Panc1 (cell line): ENCODE results near the gene GAP43. TPM values are rescaled to one million over a fixed set of nuclear protein-coding genes. Genes with fewer than 3 reads are reported as not detected.

ENCODE experiments used
- ATAC-seq: fragments of 200-7000 bp; cut with Tn5 transposase; 2 replicates; pipeline ENCODE4 v1.9.1; 2020; ENCODE audit warnings: mild to moderate bottlenecking, moderate library complexity
- BruUV-seq: library from RNA; stranded (reverse); fragments of 400-500 nt; replicated peaks from 2 replicates; lab custom pipeline; 2021; lab: Mats Ljungman, UMichigan
- CTCF ChIA-PET: fragments of 300-600 bp; sonication (Branson Sonifier 250); formaldehyde crosslinking; loops from one replicate; lab custom pipeline; 2022; ENCODE audit warnings: antibody characterized with exemption; lab: Charles Lee
- POLR2A ChIA-PET: fragments of 300-600 bp; sonication (Branson Sonifier 250); formaldehyde crosslinking; loops from one replicate; lab custom pipeline; 2022; ENCODE audit warnings: antibody characterized with exemption; lab: Charles Lee
- DNase-seq: peaks from one replicate; pipeline ENCODE4 v3.0.0-alpha.2; 2010; ENCODE audit warnings: low read depth, low spot score
- H3K27ac ChIP-seq: 2 replicates; pipeline ENCODE4 v1.5.1; 2011; ENCODE audit warnings: mild to moderate bottlenecking, low read length, inconsistent platforms
- H3K27me3 ChIP-seq: fragments of 200-500 bp; sonication (Bioruptor generic); 2 replicates; pipeline ENCODE4 v1.6.0; 2014; ENCODE audit warnings: low read length, inconsistent platforms; ENCODE audit not compliant: control insufficient read depth, insufficient read depth
- H3K36me3 ChIP-seq: fragments of 200-500 bp; sonication (Bioruptor generic); 2 replicates; pipeline ENCODE4 v1.5.1; 2014; ENCODE audit warnings: inconsistent platforms, mild to moderate bottlenecking, low read length, moderate library complexity; ENCODE audit not compliant: control insufficient read depth, insufficient read depth
- H3K4me1 ChIP-seq: 2 replicates; pipeline ENCODE4 v1.5.1; 2011; ENCODE audit warnings: inconsistent platforms, mild to moderate bottlenecking, low read length, moderate library complexity; ENCODE audit not compliant: control insufficient read depth, insufficient read depth
- H3K4me3 ChIP-seq, 2 experiments: 2 replicates each; pipeline ENCODE4 v1.5.1; 2011 to 2012; ENCODE audit warnings: low read depth in 2 of 2, low read length in 2 of 2, mild to moderate bottlenecking in 2 of 2, inconsistent platforms in 1 of 2, moderate library complexity in 1 of 2
- H3K9me3 ChIP-seq: fragments of 200-500 bp; sonication (Bioruptor generic); 2 replicates; pipeline ENCODE4 v1.5.1; 2014; ENCODE audit warnings: low read depth, mild to moderate bottlenecking, inconsistent platforms, low read length, moderate library complexity; ENCODE audit not compliant: control insufficient read depth, insufficient read depth
- CTCF ChIP-seq: fragments of 450-650 bp; IDR thresholded peaks from 2 replicates; pipeline ENCODE4 v1.5.1; 2017; ENCODE audit warnings: mild to moderate bottlenecking
- POLR2AphosphoS5 ChIP-seq: IDR thresholded peaks from 2 replicates; pipeline ENCODE4 v1.6.1; 2012; ENCODE audit warnings: mild to moderate bottlenecking, low read depth, low read length, moderate library complexity
- REST ChIP-seq, 2 experiments: IDR thresholded peaks; 2 replicates each; pipeline ENCODE4 v1.6.1; 2011 to 2012; ENCODE audit warnings: low read depth in 2 of 2, control low read depth in 1 of 2, low read length in 1 of 2, mild to moderate bottlenecking in 1 of 2, moderate library complexity in 1 of 2; ENCODE audit not compliant: insufficient read depth in 1 of 2
- SIN3A ChIP-seq: IDR thresholded peaks from 2 replicates; pipeline ENCODE4 v1.6.1; 2012; ENCODE audit warnings: low read depth, mild to moderate bottlenecking, low read length, moderate library complexity, borderline replicate concordance; ENCODE audit not compliant: insufficient read depth
- TCF7L2 ChIP-seq: IDR thresholded peaks from 2 replicates; pipeline ENCODE4 v1.6.1; 2011; ENCODE audit warnings: mild to moderate bottlenecking, low read depth, low read length, inconsistent platforms
- in situ Hi-C: cut with HindIII; loops from 2 replicates; pipeline ENCODE4 v1.10.0; 2016; ENCODE audit warnings: low sequenced_read_pairs, low pct_unique_long_range_greater_than_20kb
- intact Hi-C: fragments of 100-400 bp; cut with micrococcal nuclease; formaldehyde crosslinking; loops from one replicate; pipeline ENCODE4 v1.10.0; 2022; ENCODE audit not compliant: unreplicated experiment
- total RNA-seq: library from RNA; stranded (reverse); gene quantifications from one replicate; pipeline ENCODE4 v1.2.1, GENCODE V29; 2021; ENCODE audit not compliant: unreplicated experiment

GAP43 gene
- total RNA-seq, 1 experiment from 2014 or later = not detected

GRCh38 chr3:115602194-115602593 lies 21.1 kb upstream of the GAP43 start:
- no peak for TF ChIP-seq TCF7L2
- TF ChIP-seq REST (IDR thresholded peaks at IDR 0.05; ENCODE audit: insufficient read depth in 1 of 2, low read depth in 2 of 2, low read length in 1 of 2) = no peak
- TF ChIP-seq CTCF = no peak
- TF ChIP-seq POLR2AphosphoS5 = no peak
- no peak for TF ChIP-seq SIN3A
- Histone ChIP-seq H3K27ac (no peak overlapping the region), H3K27me3 (no peaks in the 10 kb centered on the region), H3K9me3 (no peaks in the 10 kb centered on the region), H3K36me3 (no peaks in the 10 kb centered on the region; the same call in 1 of the 2 replicates), H3K4me1 (no peaks in the 10 kb centered on the region), H3K4me3 (no peak overlapping the region)
- in situ Hi-C loops = no loop called here
- ChIA-PET CTCF (interaction anchor here (1.2 kb wide), 1 partner anchor 15 kb away, joined by 3 read pairs; no protein-coding TSS in a partner anchor), POLR2A (no interaction called here)
- no peak for ATAC-seq
- no peak for DNase-seq
- BruUV-seq = no TSS peak
- intact Hi-C loops = no loop called here

- Histone ChIP-seq H3K27me3 (no peaks in the 10 kb centered on the region), H3K36me3 (no peaks in the 10 kb centered on the region), H3K27ac (no peak overlapping the region), H3K4me3 (no peak overlapping the region), H3K4me1 (no peaks in the 10 kb centered on the region), H3K9me3 (no peaks in the 10 kb centered on the region)
- in situ Hi-C loops (no loop called here), intact Hi-C loops (no loop called here)
- ATAC-seq (no peak), DNase-seq (no peak)
- ChIA-PET CTCF (no interaction called here), POLR2A (no interaction called here)
- TF ChIP-seq CTCF = no peak
- TF ChIP-seq REST (IDR thresholded peaks at IDR 0.05; ENCODE audit: insufficient read depth in 1 of 2, low read depth in 2 of 2, low read length in 1 of 2) = no peak
- TF ChIP-seq POLR2AphosphoS5 = no peak
- TF ChIP-seq SIN3A = no peak
- no TSS peak for BruUV-seq
These were observed 11.7 kb upstream of the GAP43 start for GRCh38 chr3:115611630-115612029.
